ENCODE measurements around the gene MON1A.
"Not testable (repeated sequence)": the region's sequence is repeated elsewhere in the genome, so short reads cannot be mapped to it uniquely, and the experiment has no call there.

The MON1A gene, protein sequence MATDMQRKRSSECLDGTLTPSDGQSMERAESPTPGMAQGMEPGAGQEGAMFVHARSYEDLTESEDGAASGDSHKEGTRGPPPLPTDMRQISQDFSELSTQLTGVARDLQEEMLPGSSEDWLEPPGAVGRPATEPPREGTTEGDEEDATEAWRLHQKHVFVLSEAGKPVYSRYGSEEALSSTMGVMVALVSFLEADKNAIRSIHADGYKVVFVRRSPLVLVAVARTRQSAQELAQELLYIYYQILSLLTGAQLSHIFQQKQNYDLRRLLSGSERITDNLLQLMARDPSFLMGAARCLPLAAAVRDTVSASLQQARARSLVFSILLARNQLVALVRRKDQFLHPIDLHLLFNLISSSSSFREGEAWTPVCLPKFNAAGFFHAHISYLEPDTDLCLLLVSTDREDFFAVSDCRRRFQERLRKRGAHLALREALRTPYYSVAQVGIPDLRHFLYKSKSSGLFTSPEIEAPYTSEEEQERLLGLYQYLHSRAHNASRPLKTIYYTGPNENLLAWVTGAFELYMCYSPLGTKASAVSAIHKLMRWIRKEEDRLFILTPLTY

DNA sequence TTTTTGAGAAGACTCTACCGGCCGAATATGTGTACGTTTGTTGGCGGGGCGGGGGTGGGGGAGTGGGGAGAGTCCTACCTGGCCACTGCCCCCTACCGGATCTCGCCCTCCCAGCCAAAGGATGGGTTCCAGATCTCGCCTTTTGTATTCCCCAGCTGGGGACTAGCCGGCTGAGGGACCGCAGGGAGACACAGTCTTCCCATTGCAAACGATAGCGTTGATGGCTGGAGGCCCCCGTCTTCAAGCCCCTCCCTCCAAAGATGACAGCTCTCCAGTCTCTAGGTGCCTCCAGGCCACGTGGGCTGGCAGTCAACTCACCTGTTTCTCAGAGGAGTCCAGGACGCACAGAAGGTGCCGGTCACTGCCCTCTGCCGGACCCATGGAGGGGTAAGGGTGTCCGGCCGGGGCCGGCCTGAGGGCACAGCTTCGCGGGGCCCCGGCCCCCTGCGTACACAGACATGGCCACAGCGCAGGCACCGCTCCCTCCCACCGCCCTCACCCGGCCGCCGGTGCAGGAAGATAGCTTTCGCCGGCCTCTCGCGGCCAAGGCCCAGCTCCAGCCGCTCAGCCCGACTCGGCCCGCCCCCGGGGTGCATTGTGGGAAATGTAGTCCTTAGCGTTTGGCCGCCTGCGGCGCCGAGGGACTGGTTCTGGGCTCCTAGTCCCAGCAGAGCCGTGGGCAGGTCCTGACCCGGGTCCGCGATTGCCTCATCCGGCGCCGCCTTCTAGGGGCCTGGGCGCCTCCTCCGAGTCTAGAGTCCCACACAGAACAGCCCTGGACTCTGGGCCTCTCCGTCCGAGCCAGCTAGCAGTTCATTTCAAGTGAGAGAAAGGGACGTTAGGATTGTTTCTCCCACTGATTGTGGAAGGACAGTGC, at the start of gene MON1A:
MON1A (minus strand) TSS at position 521 of the 877 bp plus-strand sequence. CDS start 16,465 bp downstream, outside the sequence.
- peak; percentile 66 to 84 (median 76) for DNase-seq

DNA sequence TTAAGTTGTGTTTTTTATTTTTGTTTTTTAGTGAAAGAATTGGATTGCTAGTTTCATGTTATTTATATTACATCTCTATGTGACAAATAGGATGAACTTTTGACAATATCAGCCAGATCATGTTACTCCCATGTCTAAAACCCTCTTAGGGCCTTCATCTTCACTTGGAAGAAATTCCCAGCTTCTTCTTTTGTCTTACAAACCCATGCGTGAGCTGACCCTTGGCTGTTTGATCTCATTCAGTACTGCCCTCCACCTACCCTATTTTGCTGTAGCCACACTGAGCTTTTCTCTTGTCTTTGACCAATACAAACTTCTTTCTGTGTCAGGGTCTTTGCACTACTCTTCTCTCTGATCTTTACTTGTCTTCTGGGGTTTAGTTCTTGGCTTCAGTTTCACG, 47.3 kb upstream of the MON1A start:
- no peak for DNase-seq

DNA sequence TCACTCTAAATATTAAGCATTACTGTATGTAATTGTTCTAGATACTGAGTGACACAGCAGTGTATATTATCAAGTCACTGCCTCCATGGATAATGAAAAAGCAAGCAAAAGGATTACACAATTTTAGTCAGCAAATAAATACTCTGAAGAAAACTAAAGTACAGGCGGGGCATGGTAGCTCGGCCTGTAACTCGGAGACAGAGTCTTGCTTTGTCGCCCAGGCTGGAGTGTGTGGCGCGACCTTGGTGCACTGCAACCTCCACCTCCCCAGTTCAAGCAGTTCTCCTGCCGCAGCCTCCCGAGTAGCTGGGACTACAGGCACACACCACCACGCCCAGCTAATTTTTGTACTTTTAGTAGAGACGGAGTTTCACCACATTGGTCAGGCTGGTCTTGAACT, 43.0 kb upstream of the MON1A start:
- DNase-seq: no peak

DNA sequence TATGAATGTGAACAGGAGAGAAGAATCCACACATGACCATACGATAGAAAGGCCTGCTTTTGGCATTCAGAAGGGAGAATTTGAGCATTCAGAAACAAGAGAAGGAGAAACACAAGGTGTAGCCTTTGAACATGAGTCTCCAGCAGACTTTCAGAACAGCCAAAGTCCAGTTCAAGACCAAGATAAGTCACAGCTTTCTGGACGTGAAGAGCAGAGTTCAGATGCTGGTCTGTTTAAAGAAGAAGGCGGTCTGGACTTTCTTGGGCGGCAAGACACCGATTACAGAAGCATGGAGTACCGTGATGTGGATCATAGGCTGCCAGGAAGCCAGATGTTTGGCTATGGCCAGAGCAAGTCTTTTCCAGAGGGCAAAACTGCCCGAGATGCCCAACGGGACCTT, 38.7 kb upstream of the MON1A start:
- no peak for DNase-seq

DNA sequence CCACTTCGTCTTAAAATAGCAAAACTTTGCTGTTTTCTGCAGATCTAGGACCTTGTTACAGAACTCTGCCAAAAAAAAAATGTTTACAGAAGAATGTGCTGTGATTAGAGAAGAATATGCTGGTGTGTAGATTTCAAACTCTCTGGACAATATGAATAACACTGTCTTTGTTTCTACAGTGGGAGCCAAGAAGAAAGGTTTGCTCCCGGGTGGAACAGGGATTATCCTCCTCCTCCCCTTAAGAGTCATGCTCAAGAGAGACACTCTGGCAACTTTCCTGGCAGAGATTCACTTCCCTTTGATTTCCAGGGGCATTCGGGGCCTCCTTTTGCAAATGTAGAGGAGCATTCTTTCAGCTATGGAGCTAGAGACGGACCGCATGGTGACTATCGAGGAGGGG, 37.7 kb upstream of the MON1A start:
- DNase-seq: no peak

DNA sequence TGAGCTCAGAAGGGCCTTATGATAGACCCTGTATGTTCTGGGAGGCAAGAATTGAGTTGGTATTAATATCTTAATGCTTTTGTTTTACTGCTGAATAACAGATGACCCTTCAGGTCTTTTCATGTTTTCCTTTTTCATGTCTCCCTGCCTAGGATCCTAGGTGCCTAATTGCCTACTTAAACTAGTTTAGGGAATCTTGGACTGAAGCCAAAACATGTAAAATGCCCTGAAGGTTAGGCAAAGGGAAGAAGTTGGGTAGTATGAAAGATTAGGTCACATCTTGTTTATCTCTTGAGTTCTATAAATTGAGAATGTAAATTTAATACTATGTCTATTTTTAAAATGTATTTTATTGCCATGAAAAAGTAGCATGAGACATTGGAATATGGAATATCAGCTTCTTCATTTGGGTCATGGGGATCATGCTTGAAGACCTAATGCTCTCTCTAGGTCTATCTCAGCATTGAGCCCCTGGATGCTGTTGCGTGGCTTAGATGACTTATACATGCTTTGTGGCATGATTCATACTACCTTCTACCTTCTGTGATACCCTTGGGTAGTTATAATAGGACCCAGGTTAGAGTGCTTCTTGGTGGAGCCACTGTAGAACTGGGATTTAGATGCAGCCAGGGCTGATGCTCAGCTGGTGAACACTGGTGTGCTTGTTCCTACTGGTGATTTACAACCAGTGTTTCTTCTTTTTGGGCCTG, 36.8 kb upstream of the MON1A start:
- DNase-seq: no peak

DNA sequence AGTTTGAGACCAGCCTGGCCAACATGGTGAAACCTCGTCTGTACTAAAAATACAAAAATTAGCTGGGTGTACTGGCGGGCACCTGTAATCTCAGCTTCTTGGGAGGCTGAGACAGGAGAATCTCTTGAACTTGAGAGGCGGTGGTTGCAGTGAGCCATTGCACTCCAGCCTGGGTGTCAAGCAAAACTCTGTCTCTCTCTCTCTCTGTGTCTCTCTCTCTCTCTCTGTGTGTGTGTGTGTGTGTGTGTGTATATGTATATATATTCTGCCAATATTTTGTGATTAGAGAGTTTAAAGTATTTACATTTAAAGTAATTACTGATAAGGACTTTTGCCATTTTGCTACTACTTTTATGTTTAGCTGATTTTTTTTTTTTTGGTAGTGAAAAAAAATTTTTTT, 26.0 kb upstream of the MON1A start:
- no peak for DNase-seq

DNA sequence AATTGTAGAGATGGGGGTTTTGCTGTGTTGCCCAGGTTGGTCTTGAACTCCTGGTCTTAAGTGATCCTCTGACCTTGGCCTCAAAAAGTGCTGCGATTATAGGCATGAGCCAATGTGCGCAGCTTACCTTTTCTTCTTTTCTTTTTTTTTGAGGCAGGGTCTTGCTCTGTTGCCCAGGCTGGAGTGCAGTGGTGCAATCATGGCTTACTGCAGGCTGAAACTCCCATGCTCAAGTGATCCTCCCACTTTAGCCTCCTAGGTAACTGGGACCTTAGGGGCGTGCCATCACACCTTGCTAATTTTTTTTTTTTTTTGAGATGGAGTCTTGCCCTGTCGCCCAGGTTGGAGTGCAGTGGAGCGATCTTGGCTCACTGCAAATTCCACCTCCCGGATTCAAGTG, 23.3 kb upstream of the MON1A start:
- DNase-seq: no peak

DNA sequence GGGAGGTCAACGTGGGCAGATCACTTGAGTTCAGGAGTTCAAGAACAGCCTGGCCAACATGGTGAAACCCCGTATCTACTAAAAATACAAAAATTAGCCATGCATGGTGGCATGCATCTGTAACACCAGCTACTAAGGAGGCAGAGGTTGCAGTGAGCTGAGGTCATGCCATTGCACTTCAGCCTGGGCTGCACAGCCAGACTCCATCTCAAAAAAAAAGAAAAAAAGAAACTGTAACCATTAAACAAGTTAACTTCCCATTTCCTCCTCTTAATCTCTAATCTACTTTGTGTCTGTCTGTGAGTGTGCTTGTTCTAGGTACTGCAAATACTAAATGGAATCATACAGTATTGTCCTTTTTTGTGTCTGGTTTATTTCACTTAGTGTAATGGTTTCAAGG, 13.0 kb upstream of the MON1A start:
- no peak for DNase-seq

DNA sequence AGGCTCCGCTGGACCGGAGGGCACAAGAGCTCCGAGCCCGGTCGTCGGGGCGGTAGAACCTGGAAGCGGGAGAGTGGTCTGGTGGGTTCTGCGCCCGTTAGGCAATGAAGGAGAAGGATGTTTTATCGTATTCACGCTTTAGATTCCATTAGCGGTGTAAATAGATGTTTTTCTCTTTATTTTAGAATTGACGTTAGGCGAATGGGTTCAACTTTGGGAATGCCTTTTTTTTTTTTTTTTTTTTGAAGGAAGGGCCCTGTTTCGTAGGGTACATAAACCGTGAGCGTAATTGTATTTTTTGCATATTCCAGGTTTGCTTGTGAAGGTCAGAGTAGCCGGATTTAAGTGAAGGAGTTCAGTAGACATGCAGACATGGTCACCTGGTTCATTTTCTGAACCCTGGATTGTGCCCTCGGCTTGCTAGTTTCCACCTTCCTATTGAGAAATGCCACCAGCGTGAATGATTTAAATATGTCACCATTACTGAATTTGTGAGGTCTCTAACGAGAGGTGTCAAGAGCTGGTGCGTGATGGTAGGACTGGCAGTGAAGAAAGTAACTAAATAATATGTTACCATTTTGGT, 11.1 kb upstream of the MON1A start:
- DNase-seq: no peak

DNA sequence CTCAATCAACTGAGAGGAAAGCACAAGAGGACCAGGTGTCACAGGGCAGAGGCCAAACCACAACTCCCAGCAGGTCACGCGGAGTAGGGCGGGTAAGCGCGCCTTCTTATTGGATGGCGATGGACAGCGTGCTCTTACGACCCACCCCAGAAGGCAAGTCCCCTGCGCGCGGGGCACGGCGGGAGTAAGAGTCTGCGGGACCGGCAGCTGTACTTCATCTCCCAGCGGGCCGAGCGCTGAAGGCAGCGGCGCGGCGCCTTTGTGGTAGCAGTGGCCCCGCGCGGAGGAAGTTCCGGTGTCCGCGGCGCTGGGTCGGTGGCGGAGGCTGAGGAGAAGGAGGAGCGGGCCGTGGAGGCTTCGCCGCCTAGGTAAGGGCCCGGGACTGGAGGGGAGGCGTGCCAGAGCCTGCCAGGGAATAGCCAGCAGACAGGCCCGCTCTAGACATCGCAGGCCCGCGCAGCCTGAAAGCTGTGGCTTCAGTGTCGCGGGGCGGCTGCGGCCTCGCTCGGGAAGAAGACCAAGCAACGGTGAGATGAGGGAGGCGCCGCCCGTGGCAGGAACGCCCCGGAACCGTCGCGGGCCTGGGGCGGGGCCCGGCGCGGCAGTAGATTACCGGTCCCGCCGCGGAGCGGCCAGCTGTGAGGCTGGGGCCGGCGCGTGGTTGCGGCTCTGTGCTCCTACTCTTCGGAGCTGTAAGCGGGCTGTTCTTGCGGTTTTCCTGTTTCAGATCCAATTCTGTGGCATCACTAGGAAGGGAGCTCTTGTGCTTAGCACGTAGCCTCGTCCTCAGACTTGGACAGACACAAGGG, 10.5 kb upstream of the MON1A start, which contains the start of gene RBM6:
RBM6 (plus strand) TSS at position 293 of the 809 bp plus-strand sequence. CDS start 22,492 bp downstream, outside the sequence.
- peak; percentile 87 to 91 (median 90) for DNase-seq

DNA sequence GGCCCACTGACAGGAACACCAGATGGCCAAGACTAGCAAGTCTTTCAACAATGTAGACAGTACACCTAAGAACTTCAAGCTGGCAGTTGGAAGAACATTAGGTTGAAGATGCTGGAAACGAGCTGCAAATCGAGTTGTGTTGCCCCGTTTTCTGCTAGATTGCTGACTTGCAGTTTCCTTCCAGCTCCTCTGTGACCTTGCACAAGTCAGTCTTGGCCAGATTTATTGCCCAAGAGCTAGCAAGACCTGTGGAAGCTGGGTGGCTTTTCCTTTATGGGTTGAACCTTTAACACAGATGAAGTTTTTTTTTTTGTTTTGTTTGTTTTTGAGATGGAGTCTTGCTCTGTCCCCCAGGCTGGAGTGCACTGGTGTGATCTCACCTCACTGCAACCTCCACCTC, 7.5 kb upstream of the MON1A start:
- no peak for DNase-seq

DNA sequence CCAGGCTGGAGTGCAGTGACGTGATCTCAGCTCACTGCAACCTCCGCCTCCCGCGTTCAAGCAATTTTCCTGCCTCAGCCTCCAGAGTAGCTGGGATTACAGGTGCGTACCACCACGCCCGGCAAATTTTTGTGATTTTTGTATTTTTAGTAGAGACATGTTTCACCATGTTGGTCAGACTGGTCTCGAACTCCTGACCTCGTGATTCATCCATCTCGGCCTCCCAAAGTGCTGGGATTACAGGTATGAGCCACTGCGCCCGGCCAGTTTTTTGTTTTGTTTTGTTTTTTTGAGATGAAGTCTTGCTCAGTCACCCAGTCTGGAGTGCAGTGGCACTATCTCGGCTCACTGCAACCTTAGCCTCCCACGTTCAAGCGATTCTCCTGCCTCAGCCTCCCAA, 2.7 kb upstream of the MON1A start:
- not testable (repeated sequence) for DNase-seq

DNA sequence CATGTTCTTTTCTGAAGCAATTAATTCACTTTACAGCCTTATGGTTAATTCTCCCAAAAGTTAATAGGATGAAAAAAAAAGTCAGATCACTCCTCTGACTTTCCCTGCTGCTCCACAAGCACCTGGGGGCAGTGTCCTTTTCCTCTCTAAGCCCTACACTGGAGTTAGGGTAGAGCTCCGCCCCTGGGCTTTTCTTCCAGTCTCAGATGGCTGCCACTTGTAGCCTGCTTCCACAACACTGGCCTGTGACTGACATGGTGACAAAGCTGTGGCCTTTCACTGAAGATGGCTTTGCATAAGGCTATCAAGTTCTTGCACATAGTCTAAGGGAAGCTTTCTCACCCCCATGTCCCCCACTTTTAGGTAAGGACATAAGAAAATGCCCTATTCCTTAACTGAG, 1.3 kb upstream of the MON1A start:
- DNase-seq: no peak

DNA sequence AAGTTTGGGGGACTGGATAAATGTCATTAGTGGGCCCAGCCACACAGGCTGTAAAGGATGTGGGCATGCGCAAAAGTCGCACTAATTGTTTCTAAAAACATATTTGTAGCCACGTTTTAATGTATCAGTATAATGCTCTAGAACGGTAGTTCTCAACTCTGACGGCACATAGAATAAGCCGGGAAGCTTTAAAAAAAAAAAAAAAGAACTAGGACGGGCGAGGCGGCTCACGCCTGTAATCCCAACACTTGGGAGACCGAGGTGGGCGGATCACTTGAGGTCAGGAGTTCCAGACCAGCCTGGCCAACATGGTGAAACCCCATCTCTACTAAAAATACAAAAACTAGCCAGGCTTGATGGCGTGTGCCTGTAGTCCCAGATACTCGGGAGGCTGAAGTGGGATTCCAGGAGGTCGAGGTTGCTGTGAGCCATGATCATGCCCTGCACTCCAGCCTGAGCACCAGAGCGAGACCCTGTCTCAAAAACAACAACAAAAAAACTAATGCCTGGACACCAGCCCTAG, 618 bp upstream of the MON1A start:
- DNase-seq: no peak

DNA sequence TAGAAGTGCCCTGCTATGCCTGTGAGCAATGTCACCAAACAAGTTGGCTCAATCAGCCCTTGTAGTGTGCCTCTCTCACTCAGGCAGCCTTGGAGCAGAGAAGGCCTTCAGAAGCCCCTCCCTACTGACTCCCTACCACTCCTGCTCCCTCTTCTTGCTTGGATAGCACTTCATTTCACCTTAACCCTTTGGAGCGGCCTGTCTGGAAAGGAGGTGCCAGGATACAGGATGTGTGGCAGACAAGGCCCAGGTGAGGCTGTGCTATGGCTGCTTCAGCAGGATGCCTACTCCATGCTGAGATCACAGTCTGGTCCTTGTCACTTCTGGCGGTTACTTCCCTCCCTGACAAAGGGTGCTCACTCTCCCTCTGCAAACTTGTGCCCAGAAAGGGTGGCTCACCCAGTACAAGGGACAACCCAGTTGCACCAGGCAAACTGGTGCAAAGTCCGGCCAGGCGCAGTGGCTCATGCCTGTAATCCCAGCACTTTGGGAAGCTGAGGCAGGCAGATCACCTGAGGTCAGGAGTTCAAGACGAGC, 1.1 kb downstream of the MON1A start:
- no peak for DNase-seq

DNA sequence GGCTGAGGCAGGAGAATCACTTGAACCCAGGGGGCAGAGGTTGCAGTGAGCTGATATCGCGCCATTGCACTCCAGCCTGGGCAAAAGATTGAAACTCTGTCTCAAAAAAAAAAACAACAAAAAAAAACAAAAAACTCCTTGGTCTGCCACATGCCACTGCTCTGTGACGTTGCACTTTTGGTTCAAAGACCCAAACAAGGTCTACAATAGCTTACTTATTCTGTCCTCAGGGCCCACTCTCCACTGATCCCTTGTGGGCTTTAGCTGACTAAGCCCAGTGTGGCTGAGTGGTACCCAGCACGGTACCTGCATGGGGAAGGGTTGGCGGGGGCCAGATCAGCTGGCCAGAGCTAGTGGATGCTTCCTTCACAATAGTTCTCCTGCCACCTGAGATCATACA, 1.8 kb downstream of the MON1A start:
- DNase-seq: no peak

DNA sequence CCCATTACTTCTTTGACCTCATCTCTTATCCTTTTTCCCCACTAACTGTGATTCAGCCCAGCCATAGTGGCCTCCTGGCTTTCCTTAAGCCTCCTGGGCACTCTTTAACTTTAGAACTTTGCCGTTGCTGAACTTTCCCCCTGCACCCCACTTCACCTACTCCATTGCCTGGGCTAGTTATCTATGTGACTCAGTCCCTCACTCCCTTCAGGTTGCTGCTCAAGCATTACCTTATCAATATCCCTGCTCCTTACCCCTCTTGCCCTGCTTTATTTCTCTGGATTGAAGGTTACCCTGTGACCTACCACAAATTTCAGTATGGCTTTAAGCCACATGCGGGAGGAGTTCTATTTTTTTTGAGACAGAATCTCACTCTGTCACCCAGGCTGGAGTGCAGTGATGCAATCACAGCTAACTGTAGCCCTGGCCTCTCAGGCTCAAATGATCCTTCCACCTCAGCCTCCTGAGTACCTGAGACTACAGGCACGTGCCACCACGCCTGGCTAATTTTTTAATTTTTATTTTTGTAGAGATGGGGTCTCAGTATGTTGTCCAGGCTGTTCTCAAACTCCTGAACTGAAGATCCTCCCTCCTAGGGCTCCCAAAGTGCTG, 3.4 kb downstream of the MON1A start:
- no peak for DNase-seq

DNA sequence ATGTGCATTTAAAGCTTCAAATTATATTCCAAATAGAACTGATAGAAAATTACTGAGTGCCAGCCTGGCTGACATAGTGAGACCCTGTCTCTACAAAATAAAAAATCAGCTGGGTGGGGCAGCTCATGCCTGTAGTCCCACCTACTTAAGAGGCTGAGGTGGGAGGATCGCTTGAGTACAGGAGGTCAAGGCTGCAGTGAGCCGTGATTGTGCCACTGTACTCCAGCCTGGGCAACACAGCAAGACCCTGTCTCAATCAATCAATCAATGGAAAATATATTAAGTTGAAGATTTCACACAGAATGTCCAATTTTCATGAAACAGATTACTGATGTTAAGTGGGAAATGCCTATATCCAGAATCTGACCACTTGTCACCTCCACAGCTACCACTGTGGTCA, 4.1 kb downstream of the MON1A start:
- DNase-seq: no peak

DNA sequence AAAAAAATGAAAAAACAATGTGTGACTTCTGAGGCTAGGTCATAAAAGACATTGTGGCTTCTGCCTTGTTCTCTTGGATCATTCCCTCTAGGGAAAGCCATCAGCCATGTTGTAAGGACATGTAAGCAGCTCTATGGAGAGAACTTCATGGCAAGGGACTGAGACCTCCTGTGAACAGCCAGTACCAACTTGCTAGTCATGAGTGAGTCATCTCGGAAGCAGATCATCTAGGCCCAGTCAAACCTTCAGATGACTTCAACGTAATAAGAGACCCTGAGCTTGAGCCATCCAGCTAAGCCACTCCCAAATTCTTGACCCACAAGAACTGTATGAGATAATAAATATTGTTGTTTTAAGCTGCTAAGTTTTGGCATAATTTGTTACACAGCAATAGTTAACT, 4.9 kb downstream of the MON1A start:
- no peak for DNase-seq

Measured in activated CD4-positive, CD25-positive, alpha-beta regulatory T cell (primary cell).